ENCODE data around the gene PSME1.

The PSME1 gene

GRCh38 chr14:24130380-24130716, 5.6 kb upstream of the PSME1 start, which contains the start of gene FITM1:
FITM1 (plus strand) TSS chr14:24130659; CDS start chr14:24131564, 905 bp downstream.
- no peak for DNase-seq (ENCODE audit: low spot score)

- DNase-seq (ENCODE audit: low spot score), result no peak
Observed at GRCh38 chr14:24130717-24131548, 5.1 kb upstream of the PSME1 start.

DNA sequence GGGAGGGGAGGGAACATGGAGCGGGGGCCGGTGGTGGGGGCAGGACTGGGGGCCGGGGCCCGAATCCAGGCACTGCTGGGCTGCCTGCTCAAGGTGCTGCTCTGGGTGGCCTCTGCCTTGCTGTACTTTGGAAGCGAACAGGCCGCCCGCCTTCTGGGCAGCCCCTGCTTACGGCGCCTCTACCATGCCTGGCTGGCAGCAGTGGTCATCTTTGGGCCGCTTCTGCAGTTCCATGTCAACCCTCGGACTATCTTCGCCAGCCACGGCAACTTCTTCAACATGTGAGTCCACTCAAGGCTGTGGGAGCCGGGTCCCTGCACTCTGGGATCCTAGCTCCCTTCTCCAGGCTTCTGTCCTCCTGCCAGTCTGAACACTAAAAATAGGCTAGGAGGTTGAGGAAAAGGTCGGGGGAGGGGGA, 4.4 kb upstream of the PSME1 start:
- no peak for DNase-seq (ENCODE audit: low spot score)

GRCh38 chr14:24132061-24132685, 3.8 kb upstream of the PSME1 start:
- DNase-seq (ENCODE audit: low spot score), result no peak

DNA sequence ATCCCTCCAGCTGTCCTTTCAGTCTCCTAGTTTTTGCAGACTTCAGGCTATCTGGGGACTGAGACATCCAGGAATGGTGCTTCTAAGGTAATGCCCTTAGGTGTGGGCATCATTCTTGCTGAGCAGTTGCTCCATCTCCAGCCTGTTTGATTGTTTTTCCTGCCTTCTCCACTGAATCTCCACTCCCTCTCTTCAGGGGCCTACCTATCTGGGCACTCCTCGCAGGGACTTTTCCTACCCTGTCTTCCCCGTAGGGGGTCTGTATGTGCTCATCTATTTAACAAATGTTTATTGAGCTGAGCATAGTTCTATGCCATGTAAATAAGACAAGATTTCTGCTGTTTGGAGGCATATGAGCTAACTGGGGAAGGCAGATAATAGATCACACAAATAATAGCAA, 3.0 kb upstream of the PSME1 start:
- DNase-seq (ENCODE audit: low spot score), result no peak

DNA sequence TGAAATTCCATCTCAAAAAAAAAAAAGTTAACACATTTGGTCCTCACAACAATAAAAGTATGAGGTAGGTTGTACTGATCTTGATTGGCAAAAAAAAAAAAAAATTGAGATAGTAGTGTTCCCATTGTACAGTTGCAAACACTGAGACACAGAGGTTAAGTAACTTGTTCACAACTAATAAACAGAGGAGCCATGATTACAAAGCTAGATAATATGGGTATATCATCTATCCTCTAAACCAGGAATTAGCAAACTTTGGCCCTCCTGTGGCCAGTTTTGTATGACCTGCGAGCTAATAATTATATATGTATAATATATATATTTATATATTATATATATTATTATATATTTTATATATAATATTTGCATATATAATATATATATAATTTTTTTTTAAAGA, 2.3 kb upstream of the PSME1 start:
- no peak for DNase-seq (ENCODE audit: low spot score)

- no peak for DNase-seq (ENCODE audit: low spot score)
Observed at GRCh38 chr14:24135584-24135833, 485 bp upstream of the PSME1 start.

DNA sequence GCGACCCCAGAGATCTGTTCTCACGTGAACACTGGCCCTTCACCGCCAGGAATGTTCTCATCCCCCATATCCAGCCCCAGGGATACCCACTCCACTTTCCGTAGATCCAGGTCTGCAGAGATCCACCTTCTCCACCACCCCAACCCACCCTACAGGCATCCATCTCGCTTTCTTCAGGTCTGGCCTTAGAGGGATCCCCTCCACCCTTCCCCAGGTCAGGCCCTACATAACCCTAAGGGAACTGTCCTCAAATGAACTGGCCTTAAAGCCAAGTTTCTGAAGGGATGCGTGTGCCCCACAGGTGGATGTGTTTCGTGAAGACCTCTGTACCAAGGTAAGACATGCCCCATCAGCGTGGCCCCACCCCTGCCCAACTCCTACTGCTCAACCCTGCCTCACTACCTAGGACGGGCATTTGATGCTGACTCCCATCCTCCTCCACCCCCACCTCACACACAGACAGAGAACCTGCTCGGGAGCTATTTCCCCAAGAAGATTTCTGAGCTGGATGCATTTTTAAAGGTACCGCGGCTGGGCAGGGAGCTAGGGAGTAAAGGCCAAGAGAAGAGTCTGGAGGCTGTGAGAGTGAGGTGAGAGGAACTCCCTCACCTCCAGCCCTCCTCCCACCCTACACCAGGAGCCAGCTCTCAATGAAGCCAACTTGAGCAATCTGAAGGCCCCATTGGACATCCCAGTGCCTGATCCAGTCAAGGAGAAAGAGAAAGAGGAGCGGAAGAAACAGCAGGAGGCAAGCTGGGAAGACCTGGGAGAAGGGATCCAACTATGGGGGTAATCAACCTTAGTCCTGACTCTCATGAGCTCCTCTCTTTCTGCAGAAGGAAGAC, 912 bp downstream of the PSME1 start:
- no peak for DNase-seq (ENCODE audit: low spot score)

- DNase-seq (ENCODE audit: low spot score), result no peak
Observed at GRCh38 chr14:24137529-24138395, 1.8 kb downstream of the PSME1 start.

- DNase-seq (ENCODE audit: low spot score), result no peak
Observed at GRCh38 chr14:24138396-24139271, 2.6 kb downstream of the PSME1 start.

- no peak for DNase-seq (ENCODE audit: low spot score)
Observed at GRCh38 chr14:24139272-24139934, 3.4 kb downstream of the PSME1 start.

- DNase-seq (ENCODE audit: low spot score), result peak; percentile 99
Observed at GRCh38 chr14:24141097-24141880, 5.3 kb downstream of the PSME1 start, which contains the start of gene EMC9. EMC9 (minus strand) TSS chr14:24141591; CDS start chr14:24141304, 287 bp downstream.

DNA sequence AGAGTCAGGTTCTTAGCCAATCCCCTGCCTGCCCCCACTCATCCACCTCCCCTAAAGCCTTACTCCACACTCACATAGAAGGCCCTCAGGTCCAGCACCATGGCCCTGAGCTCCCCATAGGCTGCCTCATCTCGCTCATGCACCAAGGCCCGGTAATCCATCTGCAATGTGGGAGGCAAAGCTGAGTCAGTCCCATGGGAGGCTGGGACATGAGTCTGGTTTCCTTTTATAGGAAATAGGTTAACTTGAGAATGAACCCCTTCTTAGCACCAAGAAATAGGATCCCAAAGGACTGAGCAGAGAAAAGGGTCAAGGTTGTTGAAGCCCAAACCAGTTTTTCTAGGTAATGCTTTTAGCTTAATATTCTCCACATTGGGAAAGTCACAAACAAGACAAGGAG, 7.5 kb downstream of the PSME1 start:
- DNase-seq (ENCODE audit: low spot score), result no peak

DNA sequence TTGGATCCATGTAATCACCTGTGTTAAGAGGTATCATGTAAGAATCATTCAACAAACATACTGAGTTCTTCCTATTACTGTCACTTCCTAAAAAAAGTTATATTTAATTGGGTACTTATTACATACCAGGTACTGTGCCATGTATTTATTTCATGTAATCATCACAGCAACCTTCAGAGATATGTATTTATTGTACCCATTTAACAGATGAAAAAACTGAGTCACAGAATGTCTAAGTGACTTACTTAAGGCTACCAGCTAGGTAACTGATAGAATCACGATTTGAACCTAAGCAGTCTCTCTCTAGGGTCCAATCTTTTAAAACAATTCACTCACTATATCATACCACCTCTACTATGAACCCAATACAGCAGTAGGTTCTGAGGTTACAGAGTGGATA, 8.5 kb downstream of the PSME1 start:
- DNase-seq (ENCODE audit: low spot score), result no peak

GRCh38 chr14:24145219-24145618, 9.2 kb downstream of the PSME1 start:
- no peak for DNase-seq (ENCODE audit: low spot score)

DNA sequence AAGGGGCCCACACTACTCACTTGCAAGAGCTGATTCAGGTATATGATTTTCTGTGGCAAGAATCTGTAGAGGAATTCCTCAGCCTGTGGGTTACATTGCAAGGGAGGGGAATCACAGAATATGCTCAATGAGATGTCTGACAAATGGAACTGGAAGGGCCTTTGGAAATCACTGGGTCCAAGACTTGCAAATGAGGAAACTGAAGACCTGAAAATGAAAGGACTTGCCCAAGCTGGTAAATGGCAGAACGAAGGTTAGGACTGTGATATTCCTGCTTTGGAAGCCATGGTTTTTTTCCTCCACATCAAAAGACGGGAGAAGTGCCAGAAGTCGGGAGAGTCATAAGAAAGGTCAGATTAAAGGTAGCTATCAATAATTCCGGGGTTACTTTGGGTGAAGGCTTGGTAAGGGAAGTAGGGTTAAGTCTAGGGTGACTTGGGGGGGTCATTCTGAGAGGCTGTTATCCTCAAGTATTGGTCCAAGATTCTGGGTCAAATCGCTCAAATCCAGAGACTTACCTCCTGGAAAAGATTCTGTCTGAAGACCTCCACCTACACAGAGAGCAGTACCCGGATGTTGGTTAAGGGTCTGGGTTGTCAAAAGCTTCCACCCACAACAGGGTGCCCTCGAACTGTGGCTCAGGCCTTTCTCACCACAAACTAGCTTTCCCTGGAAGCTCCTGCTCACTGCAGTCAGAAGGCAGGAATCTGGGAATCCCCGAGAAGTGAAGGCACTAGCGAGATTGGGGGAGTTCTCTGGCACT, 9.9 kb downstream of the PSME1 start:
- peak; percentile 45 for DNase-seq (ENCODE audit: low spot score)

- DNase-seq (ENCODE audit: low spot score), result peak; percentile 97
Observed at GRCh38 chr14:24146453-24146977, 10.5 kb downstream of the PSME1 start, which contains the start of gene PSME2. PSME2 (minus strand) TSS chr14:24146610; CDS start chr14:24146581, 29 bp downstream.

- peak; percentile 99 for DNase-seq (ENCODE audit: low spot score)
Observed at GRCh38 chr14:24146978-24147760, 11.2 kb downstream of the PSME1 start, which contains the start of gene RNF31. RNF31 (plus strand) TSS chr14:24147498; CDS start chr14:24147699, 201 bp downstream.
